SKM-1 treated with dmso at 0.1 percent for 144 hours (cell line): Measurements from ENCODE around the gene SLC16A8.
"Not testable (repeated sequence)": the region's sequence is repeated elsewhere in the genome, so short reads cannot be mapped to it uniquely, and the experiment has no call there.

Source experiments
- DNase-seq: peaks from one replicate; lab custom pipeline; 2025; ENCODE audit not compliant: unreplicated experiment; lab: John Stamatoyannopoulos, UW

SLC16A8 gene

GRCh38 chr22:38049812-38050619 is 34.0 kb downstream of the SLC16A8 start:
- no peak for DNase-seq

GRCh38 chr22:38046070-38046748 is 37.8 kb downstream of the SLC16A8 start:
- no peak for DNase-seq

DNA sequence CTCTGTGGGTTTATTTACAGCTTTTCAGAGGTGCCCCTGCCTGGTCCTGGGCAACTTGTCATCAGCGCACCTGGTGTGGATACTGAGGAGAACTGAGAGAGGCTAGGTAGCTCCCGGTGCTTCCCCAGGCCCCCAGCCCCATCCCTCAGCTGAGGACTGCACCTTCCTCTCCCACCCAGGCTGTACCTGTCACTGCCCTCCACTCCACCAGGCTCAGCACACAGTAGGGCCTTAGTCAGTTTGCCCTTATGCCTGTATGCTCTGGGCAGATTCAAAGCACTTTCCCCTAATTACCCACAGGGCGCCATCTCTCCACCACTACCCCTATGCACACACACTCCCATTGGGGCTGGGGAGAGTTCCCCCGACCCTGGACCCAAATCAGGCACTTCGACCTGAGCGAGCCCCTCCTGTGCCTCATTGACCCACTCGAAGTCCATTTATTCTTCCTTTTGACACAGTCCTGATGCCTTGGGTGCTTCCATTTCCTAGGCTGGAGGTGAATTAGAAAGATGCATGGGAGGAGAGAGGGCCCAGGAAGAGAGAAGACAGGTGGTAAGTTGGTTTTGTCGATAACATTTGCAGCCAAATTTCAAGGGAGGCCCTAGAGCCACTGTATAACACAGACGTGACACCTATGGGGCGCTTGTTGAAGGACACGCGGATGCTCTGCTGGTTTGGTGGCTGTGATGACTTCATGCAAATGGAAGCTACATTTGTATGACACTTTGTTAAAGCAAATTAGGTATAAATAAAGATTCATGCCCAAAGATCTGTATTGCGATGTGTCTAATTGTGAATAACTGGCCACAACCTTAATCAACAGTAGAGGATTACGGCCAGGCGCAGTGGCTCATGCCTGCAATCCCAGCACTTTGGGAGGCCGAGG is 40.6 kb downstream of the SLC16A8 start:
- DNase-seq, result no peak

DNA sequence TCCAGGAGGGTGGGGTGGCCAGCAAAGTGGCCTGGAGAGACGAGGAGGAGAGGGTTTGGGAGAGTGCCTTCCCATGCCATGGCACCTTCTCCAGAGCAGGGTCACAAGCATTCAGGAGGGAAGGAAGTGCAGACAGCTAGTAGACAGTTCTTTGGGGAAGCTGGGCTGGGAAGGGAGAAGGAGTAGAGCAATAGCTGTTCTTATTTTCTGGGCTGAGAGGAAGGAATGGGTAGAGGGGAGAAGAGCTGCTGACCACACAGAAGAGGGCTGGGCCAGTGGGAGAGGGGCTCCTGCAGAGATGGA is 41.5 kb downstream of the SLC16A8 start:
- no peak for DNase-seq

DNA sequence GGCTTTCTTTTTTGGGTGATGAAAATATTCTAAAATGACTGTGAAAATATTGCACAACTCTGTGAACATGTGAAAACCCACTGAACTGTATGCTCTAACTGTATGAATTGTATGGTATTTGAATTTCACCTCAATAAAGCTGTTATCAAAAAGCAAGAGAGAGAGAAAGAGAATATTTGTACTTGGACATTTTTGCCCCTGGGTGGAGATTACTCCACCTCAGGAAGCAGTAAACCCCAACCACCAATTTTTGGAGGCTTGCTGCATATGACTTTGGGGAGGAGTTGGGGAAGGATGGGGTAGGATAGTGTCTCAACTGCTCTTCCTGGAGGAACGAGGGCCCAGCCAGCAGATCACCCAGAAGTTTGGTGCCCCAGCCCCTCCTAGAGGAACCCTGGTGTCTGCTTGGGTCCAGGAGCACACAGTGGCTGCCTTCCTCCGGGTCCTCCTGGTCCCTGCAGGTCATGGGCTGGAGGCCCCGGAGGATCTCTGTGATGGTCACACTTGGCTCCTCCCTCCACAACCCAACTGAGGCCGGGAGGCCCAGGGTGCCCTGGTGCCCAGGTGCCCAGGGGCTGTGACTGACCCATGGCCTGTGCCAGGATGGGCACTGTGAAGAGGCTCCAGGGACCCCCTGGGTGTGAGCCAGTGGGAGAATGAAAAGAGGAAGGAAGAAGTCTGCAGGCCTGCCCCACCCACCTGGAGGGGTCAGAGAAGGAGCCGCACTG is 42.1 kb downstream of the SLC16A8 start:
- peak; percentile 19 for DNase-seq

DNA sequence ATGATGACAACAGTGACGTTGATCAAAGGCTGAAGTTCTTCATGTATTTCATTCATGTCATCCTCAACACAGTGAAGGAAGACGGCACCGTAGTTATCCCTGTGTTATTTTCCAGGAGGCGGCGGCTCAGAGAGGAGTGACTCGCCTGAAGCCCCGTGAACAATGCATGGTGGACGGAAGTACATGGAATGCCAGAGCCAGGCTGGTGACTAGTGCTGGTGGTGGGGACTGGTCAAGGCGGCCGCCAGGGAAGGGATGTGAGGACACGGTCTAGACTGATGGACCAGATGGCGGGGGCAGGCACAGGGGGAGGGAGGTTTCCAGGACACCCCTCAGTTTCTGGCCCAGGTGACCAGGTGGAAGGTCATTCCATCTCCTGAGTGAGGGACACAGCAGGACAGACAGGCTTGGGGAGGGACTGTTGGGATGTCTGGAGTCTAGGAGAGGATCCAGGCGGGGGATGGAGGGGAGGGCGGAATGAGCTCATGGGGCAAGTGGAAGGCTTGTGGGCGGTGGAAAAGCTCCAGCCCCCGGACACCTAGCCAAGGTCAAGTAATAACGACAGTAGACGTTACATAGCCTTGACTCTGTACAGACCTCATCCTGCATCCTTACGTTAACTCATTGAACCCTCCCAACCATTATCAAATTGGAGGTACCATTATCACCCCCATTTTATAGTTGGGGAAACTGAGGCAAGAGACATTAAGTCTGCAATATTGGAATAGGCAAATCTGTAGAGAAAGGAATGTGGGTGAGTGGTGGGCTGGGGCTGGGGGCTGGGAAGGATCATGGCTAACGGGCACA is 42.8 kb downstream of the SLC16A8 start:
- no peak for DNase-seq

DNA sequence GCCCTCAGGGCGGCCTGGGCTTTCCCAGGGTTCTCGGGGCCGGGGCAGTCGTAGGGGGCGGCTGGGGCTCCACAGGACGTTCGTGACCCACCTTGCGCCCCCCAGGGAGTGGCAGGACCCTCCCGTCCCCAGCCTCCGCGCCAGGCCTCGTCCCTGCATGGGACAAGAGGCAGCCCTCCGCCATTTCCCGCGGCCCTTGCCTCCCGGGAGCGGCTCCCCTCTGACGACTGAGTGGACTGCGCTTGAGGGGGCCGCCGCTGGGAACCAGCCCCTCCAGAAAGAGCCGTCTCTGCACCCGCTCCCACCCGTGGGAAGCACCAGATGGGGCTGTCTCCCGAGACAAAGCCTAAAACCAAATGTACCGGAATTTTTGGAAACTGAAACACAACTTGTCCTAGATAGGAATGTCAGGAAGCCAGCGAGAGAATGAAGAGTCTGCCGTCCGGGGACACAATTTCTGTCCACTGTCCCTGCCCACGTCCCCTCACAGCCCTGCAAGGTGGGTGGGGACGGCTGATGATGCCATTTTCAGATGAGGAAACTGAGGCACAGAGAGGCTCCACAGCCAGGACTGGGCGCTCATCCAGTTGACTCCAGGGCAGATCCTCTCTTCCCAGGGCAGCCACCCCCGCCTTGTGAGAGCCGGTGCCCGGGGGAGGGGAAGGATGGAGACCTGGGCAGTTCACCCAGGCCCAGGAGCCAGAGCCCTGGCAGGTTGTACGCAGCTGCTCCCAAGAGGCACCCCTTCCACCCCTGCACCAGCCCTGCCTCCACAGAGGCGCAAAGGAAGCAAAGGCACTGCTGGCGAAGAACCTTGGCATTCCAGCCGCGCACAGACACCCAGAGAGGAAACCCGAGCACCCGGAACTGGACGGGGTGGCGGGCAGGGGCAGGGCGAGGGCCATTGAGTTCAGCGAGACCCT is 44.8 kb downstream of the SLC16A8 start:
- no peak for DNase-seq

DNA sequence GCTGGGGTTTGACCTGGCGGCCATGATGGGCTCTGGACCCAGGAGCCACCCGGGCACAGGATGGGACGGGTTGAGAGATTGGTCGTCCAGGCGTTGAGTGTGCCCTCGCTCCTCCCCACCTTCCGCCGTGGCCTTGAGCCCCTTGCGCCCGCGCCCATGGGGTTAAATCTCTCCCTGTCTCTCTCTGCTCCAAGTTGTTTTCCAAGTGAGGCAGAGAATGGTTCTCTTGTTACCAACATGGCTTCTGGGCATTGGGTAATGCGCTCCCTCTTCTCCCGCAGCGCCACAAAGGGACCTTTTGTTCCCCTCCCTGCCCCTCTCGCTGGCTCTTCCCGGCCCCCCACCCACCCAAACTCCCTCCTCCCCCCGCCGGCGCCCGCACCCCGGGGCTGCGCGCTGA is 45.6 kb downstream of the SLC16A8 start:
- no peak for DNase-seq

DNA sequence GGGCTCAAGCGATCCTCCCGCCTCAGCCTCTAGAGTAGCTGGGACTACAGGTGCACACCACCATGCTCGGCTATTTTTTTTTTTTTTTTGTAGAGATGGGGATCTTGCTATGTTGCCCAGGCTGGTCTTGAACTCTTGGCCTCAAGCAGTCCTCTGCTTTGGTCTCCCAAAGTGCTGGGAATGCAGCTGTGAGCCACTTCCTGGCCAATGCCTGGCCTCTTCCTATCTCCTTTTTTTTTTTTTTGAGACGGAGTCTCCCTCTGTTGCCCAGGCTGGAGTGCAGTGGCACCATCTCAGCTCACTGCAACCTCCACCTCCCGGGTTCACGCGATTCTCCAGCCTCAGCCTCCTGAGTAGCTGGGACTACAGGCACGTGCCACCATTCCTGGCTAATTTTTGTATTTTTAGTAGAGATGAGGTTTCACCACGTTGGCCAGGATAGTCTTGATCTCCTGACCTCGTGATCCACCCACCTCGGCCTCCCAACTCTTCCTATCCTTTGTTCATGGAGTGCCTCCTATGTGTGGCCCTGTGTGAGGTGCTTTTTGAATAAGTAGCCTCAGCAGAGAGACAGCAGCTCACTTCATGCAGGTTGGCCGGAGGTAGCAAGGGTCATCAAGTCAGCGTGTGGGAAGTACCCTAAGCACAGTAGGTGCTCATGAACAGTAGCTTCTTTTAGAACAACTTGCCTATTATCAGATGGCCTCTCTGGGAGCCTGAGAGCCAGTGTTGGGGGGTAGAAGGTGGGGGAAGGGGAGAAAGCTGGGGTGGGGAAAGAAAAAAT is 46.4 kb downstream of the SLC16A8 start:
- not testable (repeated sequence) for DNase-seq

GRCh38 chr22:38036392-38037062 is 47.5 kb downstream of the SLC16A8 start:
- no peak for DNase-seq

GRCh38 chr22:38035530-38035885 is 48.5 kb downstream of the SLC16A8 start:
- DNase-seq, result no peak

- DNase-seq, result no peak
Measured at GRCh38 chr22:38034884-38035529, 49.0 kb downstream of the SLC16A8 start.

DNA sequence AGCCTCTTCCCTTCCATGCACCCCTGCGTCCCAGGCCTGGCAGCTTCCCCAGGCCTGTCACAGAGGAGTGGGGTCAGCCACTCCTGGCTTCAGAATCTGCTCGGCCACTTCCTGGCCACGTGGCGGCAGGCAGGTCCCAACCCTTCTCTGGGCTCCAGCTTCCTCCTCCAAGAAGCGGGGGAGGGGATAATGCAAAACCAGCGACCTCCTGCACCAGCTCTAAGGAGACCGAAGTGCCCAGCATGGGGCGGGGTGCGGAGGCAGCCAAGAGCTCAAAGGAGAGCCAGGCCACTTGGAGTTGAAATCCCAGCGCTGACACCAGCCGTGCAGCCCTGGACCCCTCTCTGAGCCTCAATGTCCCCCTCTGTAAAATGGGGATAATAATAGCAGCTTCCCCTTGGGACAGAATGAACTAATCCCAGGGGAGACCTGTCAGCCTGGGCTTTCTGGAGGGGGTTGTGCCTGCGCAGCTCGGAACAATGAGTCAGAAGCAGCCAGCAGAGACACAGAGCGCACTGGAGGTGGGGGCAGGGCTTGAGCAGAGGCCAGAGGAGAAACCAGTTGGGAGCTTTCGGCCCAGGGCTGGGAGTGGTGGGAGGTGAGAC is 49.6 kb downstream of the SLC16A8 start:
- peak; percentile 90 for DNase-seq

DNA sequence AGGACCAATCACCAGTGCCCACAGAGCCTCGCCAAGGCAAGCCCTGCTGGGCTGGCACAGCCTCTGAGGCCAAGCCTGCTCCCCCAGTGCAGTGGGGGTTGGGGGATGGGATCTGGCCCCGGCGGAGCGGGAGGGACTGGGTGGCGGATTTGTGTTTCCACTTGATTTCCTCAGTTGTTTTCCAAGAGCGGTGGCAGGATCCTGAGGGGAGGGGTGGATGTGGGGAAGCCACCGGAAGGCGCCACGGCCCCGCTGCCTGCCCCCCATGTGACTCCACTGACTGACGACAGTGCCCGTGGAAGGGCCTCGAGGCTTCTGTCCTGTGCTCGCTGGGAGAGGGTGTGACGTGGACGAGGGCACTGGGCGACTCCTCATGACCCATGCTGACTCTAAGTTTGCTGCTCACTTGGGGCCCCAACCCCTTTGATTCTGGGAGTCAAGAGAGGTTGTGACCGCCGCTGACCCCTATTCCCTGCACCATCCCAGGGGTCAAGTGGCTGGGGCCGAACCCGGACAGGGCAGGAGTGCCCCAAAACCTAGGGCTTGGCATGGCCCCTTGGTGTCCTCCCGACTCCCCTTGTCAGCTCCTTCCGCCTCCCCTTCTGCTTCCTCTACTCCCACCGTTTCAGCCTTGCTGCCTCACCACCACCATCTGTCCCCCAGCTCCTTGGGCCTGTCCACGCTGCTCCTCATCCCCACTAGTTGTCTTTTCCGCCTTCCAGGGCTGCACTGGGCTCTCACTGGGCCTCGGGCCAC is 50.3 kb downstream of the SLC16A8 start:
- no peak for DNase-seq

DNA sequence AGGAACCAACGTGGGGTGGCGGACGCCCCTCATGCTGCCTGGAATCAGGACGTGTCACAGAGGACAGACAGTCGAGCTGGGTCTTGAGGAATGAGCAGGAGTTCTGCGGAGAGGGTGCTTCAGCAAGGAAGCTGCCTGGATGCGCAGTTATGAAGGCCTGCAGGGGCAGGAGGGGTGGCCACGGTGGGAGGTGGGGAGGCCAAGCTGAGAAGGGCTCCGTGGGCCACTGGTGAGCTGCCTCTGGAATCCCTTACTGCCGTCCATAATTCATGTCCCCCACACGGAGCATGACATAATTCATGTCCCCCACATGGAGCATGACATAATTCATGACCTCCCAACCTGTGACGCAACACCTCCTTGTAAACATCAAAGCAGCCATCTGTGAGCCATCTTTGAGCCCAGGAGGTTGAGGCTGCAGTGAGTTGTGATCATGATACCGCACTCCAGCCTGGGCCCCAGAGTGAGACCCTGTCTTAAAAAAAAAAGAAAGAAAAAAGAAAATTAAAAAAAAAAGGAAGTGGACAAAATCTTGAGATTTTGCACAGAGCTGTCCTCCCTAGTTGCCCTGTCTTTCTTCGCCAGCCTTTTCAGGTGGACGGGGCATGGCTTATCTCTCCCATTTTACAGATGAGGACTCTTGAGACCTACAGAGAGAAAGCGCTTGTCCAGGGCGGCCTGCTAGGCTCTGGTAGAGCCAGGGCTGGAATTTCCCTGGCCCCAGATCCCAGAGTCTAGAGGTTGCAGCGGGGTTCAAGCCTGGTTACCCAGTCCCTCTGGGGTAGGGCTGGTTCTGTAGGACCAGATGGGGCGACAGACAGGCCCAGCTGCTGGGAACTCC is 51.1 kb downstream of the SLC16A8 start:
- peak; percentile 27 for DNase-seq
